Motor neuron (in vitro differentiated cells): ENCODE data around the gene ATR. TPM values are rescaled to one million over a fixed set of nuclear protein-coding genes. Genes with fewer than 3 reads are reported as not detected.

Experiments
- ATAC-seq, 8 experiments: fragments of 200-7000 bp; cut with Tn5 transposase; replicated peaks in 6 of 8; 2 replicates each; pipeline ENCODE4 v1.8.0; 2021; ENCODE audit warnings: mild to moderate bottlenecking in 8 of 8, moderate library complexity in 8 of 8
- H3K27ac ChIP-seq, 2 donors: fragments of 250-450 bp; sonication (Bioruptor Pico); 2 replicates each; pipeline ENCODE4 v1.9.0; 2021; ENCODE audit warnings: antibody characterized with exemption in 2 of 2, mild to moderate bottlenecking in 2 of 2, moderate library complexity in 1 of 2
- H3K4me1 ChIP-seq, 2 donors: fragments of 250-450 bp; sonication (Bioruptor Pico); replicated peaks in 1 of 2; 2 replicates each; pipeline ENCODE4 v1.6.1; 2021; ENCODE audit warnings: antibody characterized with exemption in 2 of 2, mild to moderate bottlenecking in 2 of 2, moderate library complexity in 1 of 2
- H3K4me3 ChIP-seq, 5 donors: fragments of 250-450 bp; sonication (Bioruptor Pico); 2 replicates each; pipeline ENCODE4 v1.9.0; 2021; ENCODE audit warnings: antibody characterized with exemption in 5 of 5, mild to moderate bottlenecking in 5 of 5, moderate library complexity in 4 of 5
- WGBS, 10 experiments: fragments of 450-650 bp; shearing (Covaris generic); methylation state at CpG; one replicate each; pipeline ENCODE4 v1.0.0; 2022; 5-methylcytosine and 5-hydroxymethylcytosine counted together
- in situ Hi-C, 9 experiments: fragments of 400-800 bp; cut with MboI; loops; one replicate each; pipeline ENCODE4 v1.15.0; 2021; ENCODE audit warnings: low sequenced_read_pairs in 9 of 9, low pct_unique_long_range_greater_than_20kb in 2 of 9; ENCODE audit not compliant: unreplicated experiment in 9 of 9
- total RNA-seq, 8 experiments: library from RNA; unstranded; fragments of 300-600 nt; gene quantifications; 2 replicates each; pipeline versions ENCODE4 v1.2.3 to v1.2.4, GENCODE V29; 2022

ATR gene
- total RNA-seq: 10 to 100 TPM; 16.4 to 46.2 (median 23.4) TPM

DNA sequence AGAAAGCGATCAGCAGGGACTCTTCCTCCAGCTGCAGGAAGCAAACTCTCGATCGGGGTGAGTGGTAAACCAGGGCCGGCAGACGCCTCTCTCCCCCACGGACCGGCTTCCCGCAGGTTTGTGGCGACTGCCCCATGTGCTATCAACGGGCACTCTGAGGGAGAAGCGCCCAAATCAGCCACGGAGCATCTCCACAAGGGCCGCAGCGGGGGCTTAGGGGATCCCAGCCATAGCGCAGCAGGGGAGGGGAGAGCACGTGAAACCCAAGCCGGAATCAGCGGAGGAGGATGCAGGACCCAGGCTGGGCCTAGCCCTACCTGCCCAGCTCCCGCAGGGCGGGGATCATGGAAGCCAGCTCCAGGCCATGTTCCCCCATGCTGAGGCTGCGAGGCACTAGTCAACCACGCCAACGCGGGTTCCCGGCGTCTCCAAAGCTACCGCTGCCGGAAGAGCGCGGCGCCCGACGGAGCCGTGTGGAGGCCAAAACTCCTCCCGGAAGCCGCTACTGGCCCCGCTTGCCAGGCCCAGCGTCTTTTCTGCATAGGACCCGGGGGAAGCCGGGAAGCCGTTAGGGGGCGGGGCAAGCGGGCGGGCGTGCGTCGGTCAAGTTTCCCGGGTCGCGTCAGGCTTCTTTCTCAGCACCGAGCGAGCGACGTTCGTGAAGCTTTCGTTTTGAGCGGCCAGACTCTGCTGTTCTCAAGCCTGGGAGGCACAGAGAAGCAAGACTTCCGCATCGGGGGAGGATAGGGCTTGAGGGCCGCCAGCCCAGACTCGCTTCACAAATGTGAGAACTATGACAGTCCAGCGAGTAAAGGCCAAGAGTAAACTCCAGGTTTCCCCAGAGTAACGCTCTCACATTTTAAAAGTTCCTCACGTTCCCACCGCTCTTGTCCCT lies at the start of gene ATR:
Gene ATR (minus strand): TSS at position 405 of the 895 bp plus-strand sequence. CDS start 29 bp downstream, at position 376.
- Histone ChIP-seq H3K4me1 (peaks cover 6 to 15% of the 10 kb centered on the region in 2 donors), H3K4me3 (peak within 1 kb of the TSS; percentile 49 to 83 (median 70)), H3K27ac (peak within 1 kb of the TSS; percentile 67 to 83)
- ATAC-seq: peak; percentile 90 to 98 (median 96)
- in situ Hi-C loops: loop anchor here in 7 of 9 experiments (25.0 kb wide), 3 partner anchors 159 to 409 kb away; no protein-coding TSS in a partner anchor
- WGBS, 10 experiments: 0 to 1% (median 0%) methylated on average over 2 to 16 of the region's 65 CpGs; no CpG with 5 or more reads in 1 of the 10 experiments

GRCh38 chr3:142626971-142627370 lies 48.4 kb upstream of the ATR start:
- ATAC-seq: no peak
- Histone ChIP-seq H3K27ac (no peak overlapping the region), H3K4me1 (no peaks in the 10 kb centered on the region), H3K4me3 (no peak overlapping the region)
- in situ Hi-C loops: no loop called here

DNA sequence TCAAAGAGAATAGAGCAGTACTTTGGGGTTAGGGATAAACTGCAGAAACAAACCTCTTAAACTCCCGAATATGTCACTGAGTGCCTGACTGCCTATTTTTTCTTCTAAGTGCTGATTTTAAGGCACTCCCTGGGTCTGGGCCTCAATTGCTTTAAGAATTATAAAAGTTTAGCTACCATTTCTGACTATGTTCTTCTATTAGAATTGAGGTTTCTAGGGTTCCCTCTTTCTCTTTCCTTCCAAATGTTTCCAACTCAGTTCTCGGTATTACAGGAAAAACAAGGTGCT lies 46.6 kb upstream of the ATR start:
- Histone ChIP-seq H3K4me1 (no peaks in the 10 kb centered on the region), H3K27ac (no peak overlapping the region), H3K4me3 (no peak overlapping the region)
- in situ Hi-C loops: no loop called here
- 67 to 100% (median 88%) methylated on average over 1 to 2 of the region's 2 CpGs; no CpG with 5 or more reads in 2 of the 10 experiments for WGBS, 10 experiments
- ATAC-seq: no peak

- WGBS, 10 experiments: 64 to 100% (median 85%) methylated on average over 1 to 2 of the region's 2 CpGs; no CpG with 5 or more reads in 2 of the 10 experiments
- ATAC-seq: peak in 2 of 8 experiments; percentile 14 to 42
- in situ Hi-C loops: no loop called here
- Histone ChIP-seq H3K4me3 (no peak overlapping the region), H3K4me1 (no peaks in the 10 kb centered on the region), H3K27ac (no peak overlapping the region)
Observed at GRCh38 chr3:142624341-142625152, 46.0 kb upstream of the ATR start.

- Histone ChIP-seq H3K4me3 (no peak overlapping the region), H3K4me1 (no peaks in the 10 kb centered on the region), H3K27ac (no peak overlapping the region)
- in situ Hi-C loops: no loop called here
- ATAC-seq: no peak
Observed at GRCh38 chr3:142623194-142623593, 44.7 kb upstream of the ATR start.

DNA sequence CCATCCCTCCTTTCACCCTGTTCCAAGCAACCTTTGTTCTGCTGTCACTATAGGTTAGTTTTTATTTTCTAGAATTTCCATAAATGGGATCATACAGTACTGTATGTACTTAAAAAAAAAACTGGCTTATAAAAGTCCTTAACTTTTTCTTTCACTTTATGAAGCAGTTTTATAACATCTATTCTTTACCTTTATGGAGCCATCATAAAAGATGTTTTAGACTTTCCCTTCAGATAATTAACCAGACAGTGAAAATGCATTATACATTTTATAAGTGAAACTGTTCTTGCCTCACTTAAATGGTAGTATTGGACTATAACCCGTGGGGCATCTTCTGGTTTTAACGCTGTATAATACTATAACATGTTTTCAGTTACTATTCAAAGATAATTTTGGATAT lies 43.9 kb upstream of the ATR start:
- ATAC-seq: no peak
- Histone ChIP-seq H3K4me1 (no peaks in the 10 kb centered on the region), H3K27ac (no peak overlapping the region), H3K4me3 (no peak overlapping the region)
- in situ Hi-C loops: no loop called here
- 0 to 100% (median 90%) methylated on average over 1 to 2 of the region's 2 CpGs; no CpG with 5 or more reads in 1 of the 10 experiments for WGBS, 10 experiments

DNA sequence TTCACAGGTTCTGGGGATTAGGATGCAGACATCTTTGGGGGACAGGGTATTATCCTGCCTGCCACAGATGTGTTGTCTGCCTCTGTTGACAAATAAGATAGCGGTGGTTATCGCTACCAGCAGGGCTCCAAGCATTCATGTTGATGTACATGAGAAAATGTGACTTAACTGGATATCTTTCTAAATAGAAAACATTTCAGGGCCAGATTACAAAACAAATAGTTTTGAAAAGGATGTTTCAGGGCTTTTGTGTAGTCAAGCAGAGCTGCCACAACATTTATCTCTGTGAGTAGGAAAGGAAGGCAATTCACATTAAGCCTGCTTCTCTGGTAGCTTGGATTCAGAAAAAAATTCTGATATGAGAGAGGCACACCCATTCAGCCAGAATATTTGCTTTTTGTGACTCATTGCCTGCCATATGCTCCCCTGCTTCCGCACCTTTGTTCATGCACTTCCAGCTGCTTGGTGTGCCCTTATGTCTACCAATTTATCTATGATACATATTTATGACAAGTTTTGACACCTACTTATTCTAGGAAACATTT lies 40.5 kb upstream of the ATR start:
- H3K4me3 ChIP-seq: no peak overlapping the region
- in situ Hi-C loops: no loop called here
- no peak overlapping the region for H3K27ac ChIP-seq
- no peaks in the 10 kb centered on the region for H3K4me1 ChIP-seq
- ATAC-seq: peak in 4 of 8 experiments; percentile 72 to 79 (median 75)
- WGBS, 10 experiments: 33 to 100% (median 88%) methylated on average over 1 to 3 of the region's 3 CpGs; no CpG with 5 or more reads in 3 of the 10 experiments

DNA sequence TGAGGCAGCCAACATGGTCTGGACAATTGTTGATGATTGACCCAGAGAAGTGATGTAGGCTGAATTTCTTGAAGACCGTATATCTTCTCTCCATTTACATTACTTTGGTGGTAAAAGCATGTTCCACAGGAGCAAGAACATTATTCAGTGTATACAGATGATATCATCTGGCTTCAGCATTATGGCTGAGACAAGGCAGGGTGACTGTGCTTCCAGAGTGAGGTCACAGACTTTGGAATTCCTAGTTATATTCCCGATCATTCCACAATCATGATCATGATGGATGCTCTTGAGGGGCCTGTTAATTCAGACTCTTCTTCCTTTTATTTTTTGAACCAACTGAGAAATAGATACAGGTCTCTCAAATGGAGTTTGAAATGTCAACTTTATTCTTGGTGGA lies 36.6 kb upstream of the ATR start:
- in situ Hi-C loops: no loop called here
- 89 to 100% (median 100%) methylated on average over 1 to 2 of the region's 2 CpGs; no CpG with 5 or more reads in 7 of the 10 experiments for WGBS, 10 experiments
- no peak overlapping the region for H3K4me3 ChIP-seq
- ATAC-seq: peak in 1 of 8 experiments; percentile 78
- no peaks in the 10 kb centered on the region for H3K4me1 ChIP-seq
- no peak overlapping the region for H3K27ac ChIP-seq

GRCh38 chr3:142614059-142614626 lies 35.6 kb upstream of the ATR start:
- no peak for ATAC-seq
- WGBS, 10 experiments: 33 to 100% (median 83%) methylated on average over 1 to 2 of the region's 2 CpGs; no CpG with 5 or more reads in 3 of the 10 experiments

DNA sequence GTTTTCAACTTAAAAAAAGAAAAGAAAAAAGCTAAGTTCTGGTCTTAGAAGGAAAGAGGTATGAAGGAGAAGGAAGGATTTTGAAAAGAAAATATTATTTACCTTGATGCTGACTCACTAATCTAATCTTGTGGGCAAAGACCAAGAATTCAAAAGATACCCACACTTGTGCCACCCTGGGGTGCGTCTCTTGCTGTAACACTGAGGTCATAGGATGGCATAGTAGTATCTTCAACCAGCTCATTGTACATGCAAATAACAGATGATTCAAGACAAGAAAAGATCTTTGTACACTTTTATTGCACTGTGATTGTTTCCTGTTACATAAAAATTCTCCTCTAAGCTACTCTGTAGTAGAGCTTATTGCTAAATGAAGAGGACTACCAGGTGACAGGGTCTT lies 35.0 kb upstream of the ATR start:
- Histone ChIP-seq H3K4me3 (no peak overlapping the region), H3K27ac (no peak overlapping the region), H3K4me1 (no peaks in the 10 kb centered on the region)
- WGBS, 10 experiments: 0 to 100% (median 89%) methylated on average over 1 of the region's 1 CpG
- in situ Hi-C loops: no loop called here
- ATAC-seq: no peak

More at GRCh38 chr3:142614059-142614626, 35.6 kb upstream of the ATR start:
- H3K27ac ChIP-seq: no peak overlapping the region
- H3K4me1 ChIP-seq: no peaks in the 10 kb centered on the region
- in situ Hi-C loops: no loop called here
- H3K4me3 ChIP-seq: no peak overlapping the region

- H3K27ac ChIP-seq: no peak overlapping the region
- no peak overlapping the region for H3K4me3 ChIP-seq
- no peak for ATAC-seq
- no peaks in the 10 kb centered on the region for H3K4me1 ChIP-seq
- in situ Hi-C loops: no loop called here
- WGBS, 10 experiments: 46 to 100% (median 100%) methylated on average over 1 of the region's 1 CpG; no CpG with 5 or more reads in 5 of the 10 experiments
Observed at GRCh38 chr3:142611206-142611605, 32.7 kb upstream of the ATR start.

DNA sequence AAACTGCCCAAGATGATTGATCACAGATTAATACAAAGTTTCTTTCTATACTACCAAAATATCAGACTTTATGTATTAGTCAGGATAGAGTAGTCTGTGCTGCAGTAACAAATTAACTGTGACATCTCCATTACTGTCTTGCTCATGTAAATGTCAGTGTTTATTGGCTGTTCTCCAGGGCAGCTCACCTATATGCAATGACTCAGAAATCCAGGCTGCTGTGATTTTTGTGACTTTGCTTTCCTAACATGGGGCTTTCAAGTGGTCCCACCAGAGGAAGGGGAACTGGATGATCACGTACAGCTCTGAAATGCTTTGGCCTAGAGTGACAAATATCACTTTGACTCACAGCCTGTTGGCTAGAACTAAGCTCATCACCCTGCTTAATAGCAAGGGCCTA lies 30.6 kb upstream of the ATR start:
- Histone ChIP-seq H3K4me1 (no peaks in the 10 kb centered on the region), H3K4me3 (no peak overlapping the region), H3K27ac (no peak overlapping the region)
- in situ Hi-C loops: no loop called here
- ATAC-seq: no peak
- 88 to 100% (median 100%) methylated on average over 1 of the region's 1 CpG; no CpG with 5 or more reads in 6 of the 10 experiments for WGBS, 10 experiments

- 86 to 100% (median 100%) methylated on average over 1 of the region's 1 CpG; no CpG with 5 or more reads in 7 of the 10 experiments for whole genome bisulfite sequencing, 10 experiments
- ATAC-seq: no peak
Observed at GRCh38 chr3:142608631-142609030, 30.1 kb upstream of the ATR start.

More at GRCh38 chr3:142608631-142609030, 30.1 kb upstream of the ATR start:
- Histone ChIP-seq H3K27ac (no peak overlapping the region), H3K4me1 (no peaks in the 10 kb centered on the region), H3K4me3 (no peak overlapping the region)
- in situ Hi-C loops: no loop called here
